AG08395 (cell line): ENCODE measurements around the gene APOF.
"Not testable (repeated sequence)": the region's sequence is repeated elsewhere in the genome, so short reads cannot be mapped to it uniquely, and the experiment has no call there.

ENCODE experiments used
- DNase-seq: peaks from one replicate; pipeline ENCODE4 v3.0.0; 2012; ENCODE audit warnings: mixed read lengths, low spot score

The APOF gene

GRCh38 chr12:56362130-56363059 is at the start of gene APOF:
APOF (minus strand) TSS chr12:56362857; CDS start chr12:56362745, 112 bp downstream.
- no peak for DNase-seq

- DNase-seq: no peak
Measured at GRCh38 chr12:56411781-56412639, 49.4 kb upstream of the APOF start.

- no peak for DNase-seq
Measured at GRCh38 chr12:56410768-56411167, 48.1 kb upstream of the APOF start.

- DNase-seq: no peak
Measured at GRCh38 chr12:56408799-56409417, 46.3 kb upstream of the APOF start.

GRCh38 chr12:56404227-56404626 is 41.6 kb upstream of the APOF start:
- not testable (repeated sequence) for DNase-seq

GRCh38 chr12:56401612-56402011 is 39.0 kb upstream of the APOF start:
- not testable (repeated sequence) for DNase-seq

GRCh38 chr12:56401125-56401524 is 38.5 kb upstream of the APOF start:
- DNase-seq: not testable (repeated sequence)

GRCh38 chr12:56399466-56399865 is 36.8 kb upstream of the APOF start:
- DNase-seq: not testable (repeated sequence)

- DNase-seq: no peak
Measured at GRCh38 chr12:56398324-56398723, 35.7 kb upstream of the APOF start.

GRCh38 chr12:56392331-56392730 is 29.7 kb upstream of the APOF start:
- DNase-seq: no peak

- DNase-seq: no peak
Measured at GRCh38 chr12:56391721-56392120, 29.1 kb upstream of the APOF start.

GRCh38 chr12:56389412-56389811 is 26.8 kb upstream of the APOF start:
- DNase-seq: no peak

GRCh38 chr12:56387152-56387736 is 24.6 kb upstream of the APOF start:
- peak; percentile 7 for DNase-seq

GRCh38 chr12:56385873-56386272 is 23.2 kb upstream of the APOF start:
- DNase-seq: no peak

GRCh38 chr12:56382611-56383010 is 20.0 kb upstream of the APOF start:
- DNase-seq: no peak

GRCh38 chr12:56377989-56378316 is 15.3 kb upstream of the APOF start:
- DNase-seq: no peak

- DNase-seq: peak; percentile 24
Measured at GRCh38 chr12:56377310-56377988, 14.8 kb upstream of the APOF start.

- DNase-seq: no peak
Measured at GRCh38 chr12:56375598-56376434, 13.2 kb upstream of the APOF start.

GRCh38 chr12:56374726-56375597 is 12.3 kb upstream of the APOF start:
- no peak for DNase-seq

GRCh38 chr12:56373515-56373914 is 10.9 kb upstream of the APOF start:
- DNase-seq: no peak
